ENCODE results near the gene KLHL28. TPM values are rescaled to one million over a fixed set of nuclear protein-coding genes. Genes with fewer than 3 reads are reported as not detected.
A peak's percentile ranks its signal among the peaks of the same experiment; 100 is the strongest.

The KLHL28 gene, protein sequence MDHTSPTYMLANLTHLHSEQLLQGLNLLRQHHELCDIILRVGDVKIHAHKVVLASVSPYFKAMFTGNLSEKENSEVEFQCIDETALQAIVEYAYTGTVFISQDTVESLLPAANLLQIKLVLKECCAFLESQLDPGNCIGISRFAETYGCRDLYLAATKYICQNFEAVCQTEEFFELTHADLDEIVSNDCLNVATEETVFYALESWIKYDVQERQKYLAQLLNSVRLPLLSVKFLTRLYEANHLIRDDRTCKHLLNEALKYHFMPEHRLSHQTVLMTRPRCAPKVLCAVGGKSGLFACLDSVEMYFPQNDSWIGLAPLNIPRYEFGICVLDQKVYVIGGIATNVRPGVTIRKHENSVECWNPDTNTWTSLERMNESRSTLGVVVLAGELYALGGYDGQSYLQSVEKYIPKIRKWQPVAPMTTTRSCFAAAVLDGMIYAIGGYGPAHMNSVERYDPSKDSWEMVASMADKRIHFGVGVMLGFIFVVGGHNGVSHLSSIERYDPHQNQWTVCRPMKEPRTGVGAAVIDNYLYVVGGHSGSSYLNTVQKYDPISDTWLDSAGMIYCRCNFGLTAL
- polyA plus RNA-seq (2013) = 6.4 and 6.6 TPM in 2 replicates

DNA sequence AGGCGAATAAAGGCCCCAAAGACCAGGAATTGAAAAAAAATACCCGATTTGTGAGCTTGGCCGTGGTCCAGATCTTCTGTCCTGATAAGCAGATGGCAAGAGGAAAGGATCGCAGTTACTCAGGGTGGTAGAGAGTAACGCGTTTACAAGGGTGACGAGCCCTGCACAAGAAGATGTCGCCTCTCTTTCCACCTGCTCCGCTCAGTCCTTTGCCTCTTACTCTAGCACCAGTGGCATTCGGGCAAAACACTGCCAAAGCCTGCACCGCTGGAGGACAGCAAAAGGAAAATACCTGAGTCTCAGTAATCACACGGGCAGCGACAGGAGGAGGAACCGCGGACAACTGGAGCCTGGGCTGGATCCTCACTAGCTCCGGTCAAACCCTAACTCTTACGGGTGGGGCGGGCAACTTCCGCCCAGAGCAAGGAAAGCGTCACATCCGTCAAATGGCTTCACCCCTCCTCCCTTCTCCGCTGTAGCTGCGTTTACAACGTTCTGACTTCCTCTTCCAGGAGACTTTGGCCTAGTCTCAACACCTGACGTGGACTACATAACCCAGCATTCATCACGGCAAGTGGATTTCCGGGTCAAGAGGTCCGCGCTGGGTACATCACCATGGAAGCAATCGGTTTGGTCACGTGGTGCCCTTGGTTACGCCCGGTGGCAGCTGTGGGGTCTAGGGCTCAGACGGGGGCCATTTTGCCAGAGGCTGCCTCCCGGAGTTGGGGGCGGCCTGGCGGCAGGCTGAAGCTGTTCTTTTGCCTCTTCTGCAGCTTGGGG is at the start of gene KLHL28, which contains the start of gene TOGARAM1:
Gene KLHL28 (minus strand): TSS at position 394 of the 780 bp plus-strand sequence. CDS start 16,019 bp downstream, outside the sequence.
Gene TOGARAM1 (plus strand): TSS at position 637 of the 780 bp plus-strand sequence. CDS start 232 bp downstream, outside the sequence.
- Histone ChIP-seq H3K27me3 (ENCODE audit: insufficient read depth, low read length) (no peaks in the 10 kb centered on the region), H3K4me1 (ENCODE audit: control insufficient read depth in 1 of 2, insufficient read depth in 2 of 2, low read length in 2 of 2) (peaks cover 10 to 14% of the 10 kb centered on the region in 2 experiments), H3K4ac (ENCODE audit: low read depth, low read length) (no peak within 1 kb of the TSS), H2AK5ac (ENCODE audit: low read length) (no peak within 1 kb of the TSS), H4K8ac (ENCODE audit: low read depth, low read length) (peak within 1 kb of the TSS; percentile 88), H3K4me3 (ENCODE audit: low read depth, low read length) (peak within 1 kb of the TSS; percentile 82), H4K12ac (ENCODE audit: low read depth, low read length) (peak within 1 kb of the TSS; percentile 72), H2BK120ac (ENCODE audit: insufficient read depth, low read length, poor library complexity) (peak within 1 kb of the TSS; percentile 8), H4K91ac (ENCODE audit: low read depth, low read length) (peak within 1 kb of the TSS; percentile 51), H3K9ac (ENCODE audit: low read length) (peak within 1 kb of the TSS; percentile 22), H3K4me2 (ENCODE audit: low read length) (peak within 1 kb of the TSS; percentile 78), H3K79me1 (ENCODE audit: low read length) (peaks cover 4% of the 10 kb centered on the region), H3K23ac (ENCODE audit: low read length) (no peak within 1 kb of the TSS), H3K18ac (ENCODE audit: low read length) (peak within 1 kb of the TSS; percentile 38), H3K36me3 (ENCODE audit: control insufficient read depth in 1 of 2, insufficient read depth in 2 of 2, low read length in 2 of 2) (no peaks in the 10 kb centered on the region), H3K27ac (ENCODE audit: low read depth, low read length) (peak within 1 kb of the TSS; percentile 34), H2AFZ (ENCODE audit: insufficient read depth, low read length, poor library complexity) (peak within 1 kb of the TSS; percentile 89), H3K79me2 (ENCODE audit: control insufficient read depth, insufficient read depth, low read length, poor library complexity) (peaks cover 3% of the 10 kb centered on the region), H3K14ac (ENCODE audit: low read length) (peak within 1 kb of the TSS; percentile 60), H2BK5ac (ENCODE audit: low read depth, low read length, poor library complexity) (no peak within 1 kb of the TSS), H2BK12ac (ENCODE audit: low read length) (no peak within 1 kb of the TSS), H3K9me3 (ENCODE audit: insufficient read depth, low read depth, low read length) (no peaks in the 10 kb centered on the region)
- DNase-seq = peak; percentile 99
- no CpG with 5 or more reads among the region's 37 CpGs for WGBS (ENCODE audit: extremely low coverage, insufficient coverage, insufficient read length)

DNA sequence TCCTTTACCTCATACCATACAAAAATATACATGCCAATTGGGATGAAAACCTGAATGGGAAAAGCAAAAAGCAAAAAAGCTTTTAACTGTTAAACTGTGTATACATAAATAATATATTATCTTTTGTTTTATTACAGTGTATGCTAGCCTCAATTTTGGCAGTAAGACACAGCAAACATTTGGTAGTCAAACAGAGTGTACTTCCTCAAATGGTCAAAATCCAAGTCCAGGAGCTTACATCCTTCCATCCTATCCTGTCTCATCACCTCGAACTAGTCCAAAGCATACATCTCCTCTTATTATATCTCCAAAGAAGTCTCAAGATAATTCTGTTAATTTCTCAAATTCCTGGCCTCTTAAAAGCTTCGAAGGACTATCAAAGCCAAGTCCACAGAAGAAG is 42.2 kb upstream of the KLHL28 start:
- Histone ChIP-seq H3K79me2 (ENCODE audit: control insufficient read depth, insufficient read depth, low read length, poor library complexity) (no peaks in the 10 kb centered on the region), H3K4me2 (ENCODE audit: low read length) (no peak overlapping the region), H2AFZ (ENCODE audit: insufficient read depth, low read length, poor library complexity) (no peak overlapping the region), H3K4ac (ENCODE audit: low read depth, low read length) (no peak overlapping the region), H3K27ac (ENCODE audit: low read depth, low read length) (no peak overlapping the region), H3K79me1 (ENCODE audit: low read length) (no peaks in the 10 kb centered on the region), H4K12ac (ENCODE audit: low read depth, low read length) (no peak overlapping the region), H3K9ac (ENCODE audit: low read length) (no peak overlapping the region), H4K8ac (ENCODE audit: low read depth, low read length) (no peak overlapping the region), H2AK5ac (ENCODE audit: low read length) (no peak overlapping the region), H3K4me3 (ENCODE audit: low read depth, low read length) (no peak overlapping the region), H3K9me3 (ENCODE audit: insufficient read depth, low read depth, low read length) (no peaks in the 10 kb centered on the region), H4K91ac (ENCODE audit: low read depth, low read length) (no peak overlapping the region), H3K18ac (ENCODE audit: low read length) (no peak overlapping the region), H2BK5ac (ENCODE audit: low read depth, low read length, poor library complexity) (no peak overlapping the region), H2BK12ac (ENCODE audit: low read length) (no peak overlapping the region), H2BK120ac (ENCODE audit: insufficient read depth, low read length, poor library complexity) (no peak overlapping the region), H3K27me3 (ENCODE audit: insufficient read depth, low read length) (no peaks in the 10 kb centered on the region), H3K36me3 (ENCODE audit: control insufficient read depth in 1 of 2, insufficient read depth in 2 of 2, low read length in 2 of 2) (no peaks in the 10 kb centered on the region), H3K14ac (ENCODE audit: low read length) (no peak overlapping the region), H3K23ac (ENCODE audit: low read length) (no peak overlapping the region), H3K4me1 (ENCODE audit: control insufficient read depth in 1 of 2, insufficient read depth in 2 of 2, low read length in 2 of 2) (no peaks in the 10 kb centered on the region)
- DNase-seq = no peak
- WGBS (ENCODE audit: extremely low coverage, insufficient coverage, insufficient read length) = no CpG with 5 or more reads among the region's 2 CpGs

DNA sequence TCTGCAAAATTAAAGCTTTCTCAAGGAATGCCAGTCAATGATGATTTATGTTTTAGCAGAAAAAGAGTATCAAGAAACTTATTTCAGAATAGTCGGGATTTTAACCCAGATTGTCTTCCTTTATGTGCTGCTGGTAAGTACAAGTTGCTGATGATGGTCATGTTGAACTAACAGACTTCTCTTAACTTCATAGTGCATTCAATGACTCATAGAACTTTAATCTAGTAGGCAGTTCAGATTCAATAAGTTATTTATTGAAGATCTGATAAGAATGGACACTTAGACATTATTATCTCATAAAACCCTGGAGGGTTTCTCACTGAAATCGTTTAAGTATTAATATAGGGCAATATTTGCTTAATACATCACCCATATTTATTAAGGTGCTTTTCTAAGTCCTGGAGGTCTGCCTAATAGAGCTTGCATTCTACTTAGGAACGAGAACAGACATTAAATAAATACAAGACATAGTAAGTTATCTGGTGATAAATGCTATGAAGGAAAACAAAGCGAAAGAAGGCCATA is 34.1 kb upstream of the KLHL28 start:
- H3K4ac ChIP-seq (ENCODE audit: low read depth, low read length) = no peak overlapping the region
- H4K91ac ChIP-seq (ENCODE audit: low read depth, low read length) = no peak overlapping the region

DNA sequence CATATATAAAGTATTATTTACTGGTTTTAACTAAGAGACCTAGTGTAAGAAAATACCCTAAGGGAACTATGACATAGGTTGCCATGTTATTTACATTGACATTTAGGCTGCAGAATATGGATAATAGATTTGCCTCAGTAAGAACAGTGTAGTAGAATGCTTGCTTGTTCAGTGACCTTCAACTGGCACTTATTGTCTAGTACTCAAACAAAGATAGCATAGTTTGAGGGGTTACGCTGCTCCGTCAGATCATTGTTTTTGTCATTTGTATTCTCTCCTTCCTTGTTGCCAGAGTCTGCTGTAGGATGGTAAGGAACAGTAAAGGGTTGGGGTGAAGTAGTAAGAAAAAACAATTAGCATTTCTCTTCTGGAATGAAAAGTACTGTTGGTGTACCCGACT is 33.4 kb upstream of the KLHL28 start:
- Histone ChIP-seq H2BK120ac (ENCODE audit: insufficient read depth, low read length, poor library complexity) (no peak overlapping the region), H3K27me3 (ENCODE audit: insufficient read depth, low read length) (no peaks in the 10 kb centered on the region), H3K14ac (ENCODE audit: low read length) (no peak overlapping the region), H3K18ac (ENCODE audit: low read length) (no peak overlapping the region), H3K9ac (ENCODE audit: low read length) (no peak overlapping the region), H3K4me3 (ENCODE audit: low read depth, low read length) (no peak overlapping the region), H4K12ac (ENCODE audit: low read depth, low read length) (no peak overlapping the region), H4K91ac (ENCODE audit: low read depth, low read length) (no peak overlapping the region), H4K8ac (ENCODE audit: low read depth, low read length) (no peak overlapping the region), H3K79me2 (ENCODE audit: control insufficient read depth, insufficient read depth, low read length, poor library complexity) (no peaks in the 10 kb centered on the region), H3K27ac (ENCODE audit: low read depth, low read length) (no peak overlapping the region), H3K4ac (ENCODE audit: low read depth, low read length) (no peak overlapping the region), H2BK5ac (ENCODE audit: low read depth, low read length, poor library complexity) (no peak overlapping the region), H3K23ac (ENCODE audit: low read length) (no peak overlapping the region), H2BK12ac (ENCODE audit: low read length) (no peak overlapping the region), H2AK5ac (ENCODE audit: low read length) (no peak overlapping the region), H3K36me3 (ENCODE audit: control insufficient read depth in 1 of 2, insufficient read depth in 2 of 2, low read length in 2 of 2) (peaks cover 0 to 3% of the 10 kb centered on the region in 2 experiments), H3K4me2 (ENCODE audit: low read length) (no peak overlapping the region), H2AFZ (ENCODE audit: insufficient read depth, low read length, poor library complexity) (no peak overlapping the region), H3K9me3 (ENCODE audit: insufficient read depth, low read depth, low read length) (no peaks in the 10 kb centered on the region), H3K4me1 (ENCODE audit: control insufficient read depth in 1 of 2, insufficient read depth in 2 of 2, low read length in 2 of 2) (peaks cover 2% of the 10 kb centered on the region in 2 experiments), H3K79me1 (ENCODE audit: low read length) (no peaks in the 10 kb centered on the region)
- DNase-seq = no peak
- no CpG with 5 or more reads among the region's 3 CpGs for WGBS (ENCODE audit: extremely low coverage, insufficient coverage, insufficient read length)

More for the DNA sequence above, 34.1 kb upstream of the KLHL28 start:
- no peak for DNase-seq
- Histone ChIP-seq H2BK5ac (ENCODE audit: low read depth, low read length, poor library complexity) (no peak overlapping the region), H3K79me2 (ENCODE audit: control insufficient read depth, insufficient read depth, low read length, poor library complexity) (no peaks in the 10 kb centered on the region), H2BK120ac (ENCODE audit: insufficient read depth, low read length, poor library complexity) (no peak overlapping the region), H3K27me3 (ENCODE audit: insufficient read depth, low read length) (no peaks in the 10 kb centered on the region), H3K79me1 (ENCODE audit: low read length) (no peaks in the 10 kb centered on the region), H3K9me3 (ENCODE audit: insufficient read depth, low read depth, low read length) (no peaks in the 10 kb centered on the region), H4K12ac (ENCODE audit: low read depth, low read length) (no peak overlapping the region), H3K4me3 (ENCODE audit: low read depth, low read length) (no peak overlapping the region), H3K14ac (ENCODE audit: low read length) (no peak overlapping the region), H3K36me3 (ENCODE audit: control insufficient read depth in 1 of 2, insufficient read depth in 2 of 2, low read length in 2 of 2) (peaks cover 0 to 3% of the 10 kb centered on the region in 2 experiments), H3K27ac (ENCODE audit: low read depth, low read length) (no peak overlapping the region), H3K18ac (ENCODE audit: low read length) (no peak overlapping the region), H2AFZ (ENCODE audit: insufficient read depth, low read length, poor library complexity) (no peak overlapping the region), H2BK12ac (ENCODE audit: low read length) (no peak overlapping the region), H3K4me2 (ENCODE audit: low read length) (no peak overlapping the region), H4K8ac (ENCODE audit: low read depth, low read length) (no peak overlapping the region), H3K9ac (ENCODE audit: low read length) (no peak overlapping the region), H3K4me1 (ENCODE audit: control insufficient read depth in 1 of 2, insufficient read depth in 2 of 2, low read length in 2 of 2) (peaks cover 2% of the 10 kb centered on the region in 2 experiments), H2AK5ac (ENCODE audit: low read length) (no peak overlapping the region), H3K23ac (ENCODE audit: low read length) (no peak overlapping the region)
- WGBS (ENCODE audit: extremely low coverage, insufficient coverage, insufficient read length) = no CpG with 5 or more reads among the region's 4 CpGs
